Measurements from ENCODE around the gene LFNG. TPM values are rescaled to one million over a fixed set of nuclear protein-coding genes. Genes with fewer than 3 reads are reported as not detected.

The LFNG gene
- total RNA-seq, 1 donor from 2014 or later: 41.0 TPM

GRCh38 chr7:2564970-2565540 lies 45.5 kb downstream of the LFNG start:
- intact Hi-C loops (cut with micrococcal nuclease): no loop called here
- peaks cover 5% of the 10 kb centered on the region for H3K4me1 Mint-ChIP-seq (ENCODE audit: low read depth)
- no peak for DNase-seq (ENCODE audit: low spot score)
- no peaks in the 10 kb centered on the region for H3K9me3 Mint-ChIP-seq
- no peak overlapping the region for H3K4me3 Mint-ChIP-seq (ENCODE audit: low read depth)
- H3K36me3 Mint-ChIP-seq (ENCODE audit: low read depth): no peaks in the 10 kb centered on the region
- H3K27ac Mint-ChIP-seq: no peak overlapping the region
- no peaks in the 10 kb centered on the region for H3K27me3 Mint-ChIP-seq (ENCODE audit: low read depth)

- H3K36me3 Mint-ChIP-seq (ENCODE audit: low read depth): no peaks in the 10 kb centered on the region
- H3K4me3 Mint-ChIP-seq (ENCODE audit: low read depth): no peak overlapping the region
- no peak overlapping the region for H3K27ac Mint-ChIP-seq
- peaks cover 5% of the 10 kb centered on the region for H3K4me1 Mint-ChIP-seq (ENCODE audit: low read depth)
- no peaks in the 10 kb centered on the region for H3K9me3 Mint-ChIP-seq
- H3K27me3 Mint-ChIP-seq (ENCODE audit: low read depth): no peaks in the 10 kb centered on the region
- intact Hi-C loops (cut with micrococcal nuclease): no loop called here
- no peak for DNase-seq (ENCODE audit: low spot score)
Measured at GRCh38 chr7:2566348-2566889, 46.8 kb downstream of the LFNG start.

GRCh38 chr7:2566890-2567678 lies 47.5 kb downstream of the LFNG start:
- no peak overlapping the region for H3K27ac Mint-ChIP-seq

GRCh38 chr7:2567679-2568278 lies 48.2 kb downstream of the LFNG start:
- no peak for DNase-seq (ENCODE audit: low spot score)
- Mint-ChIP-seq H3K9me3 (no peaks in the 10 kb centered on the region), H3K36me3 (ENCODE audit: low read depth) (no peaks in the 10 kb centered on the region), H3K27ac (no peak overlapping the region), H3K4me3 (ENCODE audit: low read depth) (no peak overlapping the region), H3K4me1 (ENCODE audit: low read depth) (peaks cover 4% of the 10 kb centered on the region), H3K27me3 (ENCODE audit: low read depth) (no peaks in the 10 kb centered on the region)
- intact Hi-C loops (cut with micrococcal nuclease): no loop called here

More at GRCh38 chr7:2566890-2567678, 47.5 kb downstream of the LFNG start:
- no peaks in the 10 kb centered on the region for H3K36me3 Mint-ChIP-seq (ENCODE audit: low read depth)
- H3K9me3 Mint-ChIP-seq: no peaks in the 10 kb centered on the region
- DNase-seq (ENCODE audit: low spot score): no peak
- intact Hi-C loops (cut with micrococcal nuclease): no loop called here
- no peaks in the 10 kb centered on the region for H3K27me3 Mint-ChIP-seq (ENCODE audit: low read depth)
- H3K4me1 Mint-ChIP-seq (ENCODE audit: low read depth): peaks cover 5% of the 10 kb centered on the region
- H3K4me3 Mint-ChIP-seq (ENCODE audit: low read depth): no peak overlapping the region

GRCh38 chr7:2568521-2569223 lies 49.1 kb downstream of the LFNG start:
- DNase-seq (ENCODE audit: low spot score): no peak
- Mint-ChIP-seq H3K4me3 (ENCODE audit: low read depth) (no peak overlapping the region), H3K27me3 (ENCODE audit: low read depth) (no peaks in the 10 kb centered on the region), H3K9me3 (no peaks in the 10 kb centered on the region), H3K4me1 (ENCODE audit: low read depth) (peaks cover 4% of the 10 kb centered on the region), H3K36me3 (ENCODE audit: low read depth) (no peaks in the 10 kb centered on the region), H3K27ac (no peak overlapping the region)
- intact Hi-C loops (cut with micrococcal nuclease): no loop called here

- H3K36me3 Mint-ChIP-seq (ENCODE audit: low read depth): no peaks in the 10 kb centered on the region
- intact Hi-C loops (cut with micrococcal nuclease): no loop called here
- H3K4me3 Mint-ChIP-seq (ENCODE audit: low read depth): no peak overlapping the region
Measured at GRCh38 chr7:2569421-2569820, 49.8 kb downstream of the LFNG start.

GRCh38 chr7:2570021-2570420 lies 50.4 kb downstream of the LFNG start:
- Mint-ChIP-seq H3K36me3 (ENCODE audit: low read depth) (no peaks in the 10 kb centered on the region), H3K4me1 (ENCODE audit: low read depth) (peaks cover 7% of the 10 kb centered on the region), H3K9me3 (no peaks in the 10 kb centered on the region), H3K27me3 (ENCODE audit: low read depth) (no peaks in the 10 kb centered on the region), H3K27ac (no peak overlapping the region), H3K4me3 (ENCODE audit: low read depth) (no peak overlapping the region)
- DNase-seq (ENCODE audit: low spot score): no peak
- intact Hi-C loops (cut with micrococcal nuclease): no loop called here

More at GRCh38 chr7:2569421-2569820, 49.8 kb downstream of the LFNG start:
- Mint-ChIP-seq H3K27ac (no peak overlapping the region), H3K4me1 (ENCODE audit: low read depth) (peaks cover 4% of the 10 kb centered on the region), H3K27me3 (ENCODE audit: low read depth) (no peaks in the 10 kb centered on the region), H3K9me3 (no peaks in the 10 kb centered on the region)
- DNase-seq (ENCODE audit: low spot score): no peak

GRCh38 chr7:2571409-2571808 lies 51.8 kb downstream of the LFNG start:
- DNase-seq (ENCODE audit: low spot score): no peak
- H3K27ac Mint-ChIP-seq: no peak overlapping the region
- no peak overlapping the region for H3K4me3 Mint-ChIP-seq (ENCODE audit: low read depth)
- no peaks in the 10 kb centered on the region for H3K27me3 Mint-ChIP-seq (ENCODE audit: low read depth)
- H3K9me3 Mint-ChIP-seq: no peaks in the 10 kb centered on the region
- H3K36me3 Mint-ChIP-seq (ENCODE audit: low read depth): no peaks in the 10 kb centered on the region
- intact Hi-C loops (cut with micrococcal nuclease): no loop called here
- peaks cover 7% of the 10 kb centered on the region for H3K4me1 Mint-ChIP-seq (ENCODE audit: low read depth)

GRCh38 chr7:2572101-2572842 lies 52.7 kb downstream of the LFNG start:
- H3K4me1 Mint-ChIP-seq (ENCODE audit: low read depth): peaks cover 7% of the 10 kb centered on the region
- H3K27me3 Mint-ChIP-seq (ENCODE audit: low read depth): no peaks in the 10 kb centered on the region
- no peaks in the 10 kb centered on the region for H3K9me3 Mint-ChIP-seq
- H3K36me3 Mint-ChIP-seq (ENCODE audit: low read depth): no peaks in the 10 kb centered on the region
- no peak for DNase-seq (ENCODE audit: low spot score)
- no peak overlapping the region for H3K4me3 Mint-ChIP-seq (ENCODE audit: low read depth)
- H3K27ac Mint-ChIP-seq: no peak overlapping the region
- intact Hi-C loops (cut with micrococcal nuclease): no loop called here

- Mint-ChIP-seq H3K27ac (no peak overlapping the region), H3K36me3 (ENCODE audit: low read depth) (no peaks in the 10 kb centered on the region), H3K9me3 (no peaks in the 10 kb centered on the region), H3K27me3 (ENCODE audit: low read depth) (no peaks in the 10 kb centered on the region), H3K4me3 (ENCODE audit: low read depth) (no peak overlapping the region), H3K4me1 (ENCODE audit: low read depth) (peaks cover 7% of the 10 kb centered on the region)
- no peak for DNase-seq (ENCODE audit: low spot score)
- intact Hi-C loops (cut with micrococcal nuclease): no loop called here
Measured at GRCh38 chr7:2573761-2574160, 54.2 kb downstream of the LFNG start.

- peaks cover 7% of the 10 kb centered on the region for H3K4me1 Mint-ChIP-seq (ENCODE audit: low read depth)
- no peak for DNase-seq (ENCODE audit: low spot score)
- H3K36me3 Mint-ChIP-seq (ENCODE audit: low read depth): no peaks in the 10 kb centered on the region
- no peak overlapping the region for H3K27ac Mint-ChIP-seq
- no peak overlapping the region for H3K4me3 Mint-ChIP-seq (ENCODE audit: low read depth)
- intact Hi-C loops (cut with micrococcal nuclease): no loop called here
- no peaks in the 10 kb centered on the region for H3K9me3 Mint-ChIP-seq
- no peaks in the 10 kb centered on the region for H3K27me3 Mint-ChIP-seq (ENCODE audit: low read depth)
Measured at GRCh38 chr7:2575046-2575732, 55.6 kb downstream of the LFNG start.

Measured in activated T-helper 2 cell treated with anti-CD3 and anti-CD28 coated beads, Interferon-gamma antibody, Interleukin-2, Interleukin-4, amounts not matched to agents 10 μg/mL and 5 μg/mL and 100 μg/mL, durations not matched to agents 14 hours and 24 hours and 36 hours (primary cell).